ENCODE measurements around the gene PABPC1L.

Gene PABPC1L

GRCh38 chr20:44942264-44942973 lies 32.6 kb downstream of the PABPC1L start:
- DNase-seq (ENCODE audit: low spot score): no peak

GRCh38 chr20:44943828-44944227 lies 34.0 kb downstream of the PABPC1L start:
- DNase-seq (ENCODE audit: low spot score): no peak

- no peak for DNase-seq (ENCODE audit: low spot score)
These were observed 35.4 kb downstream of the PABPC1L start for GRCh38 chr20:44945261-44945660.

GRCh38 chr20:44946271-44946852 lies 36.5 kb downstream of the PABPC1L start:
- no peak for DNase-seq (ENCODE audit: low spot score)

- DNase-seq (ENCODE audit: low spot score): no peak
These were observed 38.2 kb downstream of the PABPC1L start for GRCh38 chr20:44948107-44948506.

- no peak for DNase-seq (ENCODE audit: low spot score)
These were observed 38.7 kb downstream of the PABPC1L start for GRCh38 chr20:44948513-44948912.

- no peak for DNase-seq (ENCODE audit: low spot score)
These were observed 40.5 kb downstream of the PABPC1L start for GRCh38 chr20:44950368-44950767.

- DNase-seq (ENCODE audit: low spot score): no peak
These were observed 42.9 kb downstream of the PABPC1L start for GRCh38 chr20:44952731-44953130.

GRCh38 chr20:44954211-44954610 lies 44.4 kb downstream of the PABPC1L start:
- no peak for DNase-seq (ENCODE audit: low spot score)

GRCh38 chr20:44955270-44955669 lies 45.4 kb downstream of the PABPC1L start:
- no peak for DNase-seq (ENCODE audit: low spot score)

- no peak for DNase-seq (ENCODE audit: low spot score)
These were observed 46.5 kb downstream of the PABPC1L start for GRCh38 chr20:44956410-44956809.

- no peak for DNase-seq (ENCODE audit: low spot score)
These were observed 48.4 kb downstream of the PABPC1L start for GRCh38 chr20:44958276-44958675.

- no peak for DNase-seq (ENCODE audit: low spot score)
These were observed 49.3 kb downstream of the PABPC1L start for GRCh38 chr20:44959082-44959637.

GRCh38 chr20:44959638-44960102 lies 49.8 kb downstream of the PABPC1L start:
- peak; percentile 52 for DNase-seq (ENCODE audit: low spot score)

GRCh38 chr20:44960103-44960852 lies 50.4 kb downstream of the PABPC1L start, which contains the start of gene TOMM34:
Gene TOMM34 (minus strand): TSS chr20:44960397. CDS start chr20:44960333, 64 bp downstream.
- DNase-seq (ENCODE audit: low spot score): peak; percentile 99

- no peak for DNase-seq (ENCODE audit: low spot score)
These were observed 51.4 kb downstream of the PABPC1L start for GRCh38 chr20:44961011-44961869.

GRCh38 chr20:44961870-44962267 lies 52.0 kb downstream of the PABPC1L start:
- peak; percentile 74 for DNase-seq (ENCODE audit: low spot score)

- no peak for DNase-seq (ENCODE audit: low spot score)
These were observed 52.6 kb downstream of the PABPC1L start for GRCh38 chr20:44962483-44962882.

GRCh38 chr20:44963325-44964215 lies 53.7 kb downstream of the PABPC1L start:
- no peak for DNase-seq (ENCODE audit: low spot score)

GRCh38 chr20:44965651-44966029 lies 55.8 kb downstream of the PABPC1L start:
- DNase-seq (ENCODE audit: low spot score): no peak
